NCI-H345 treated with DMSO at 0.1 percent for 48 hours (cell line): ENCODE data around the gene GRIN3A.

Source experiments
- DNase-seq: peaks from one replicate; lab custom pipeline; 2025; ENCODE audit not compliant: unreplicated experiment; lab: John Stamatoyannopoulos, UW

The GRIN3A gene

DNA sequence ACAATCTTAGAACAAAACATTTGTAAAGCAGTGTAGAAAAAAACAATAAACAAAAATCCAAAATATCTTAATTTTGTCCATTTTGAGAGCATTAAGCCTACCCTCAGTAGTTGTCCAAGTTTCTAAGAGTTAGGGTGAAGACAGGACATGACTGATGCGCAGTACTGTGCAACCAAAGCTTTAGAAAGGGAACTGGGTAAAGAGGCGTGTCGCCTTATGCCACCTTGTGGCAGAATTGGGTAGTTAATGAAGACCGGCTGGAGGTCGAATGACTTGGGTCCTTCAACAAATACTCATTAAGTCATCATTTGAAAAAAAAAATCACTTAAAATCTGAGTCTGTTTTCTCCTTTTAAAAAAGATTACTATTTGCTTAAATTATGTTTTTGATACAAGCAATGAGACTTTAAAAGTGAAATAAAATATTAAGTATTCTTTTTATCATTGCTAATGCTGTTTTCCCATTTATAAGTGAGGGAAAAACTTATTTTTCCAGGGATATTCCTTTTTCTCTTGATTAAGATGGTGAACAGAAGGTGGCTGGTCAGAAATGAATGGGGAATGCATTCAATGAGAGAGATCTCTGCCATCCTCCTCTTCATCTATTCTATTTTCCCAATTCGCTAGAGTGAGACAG, 208.3 kb downstream of the GRIN3A start:
- peak; percentile 71 for DNase-seq

DNA sequence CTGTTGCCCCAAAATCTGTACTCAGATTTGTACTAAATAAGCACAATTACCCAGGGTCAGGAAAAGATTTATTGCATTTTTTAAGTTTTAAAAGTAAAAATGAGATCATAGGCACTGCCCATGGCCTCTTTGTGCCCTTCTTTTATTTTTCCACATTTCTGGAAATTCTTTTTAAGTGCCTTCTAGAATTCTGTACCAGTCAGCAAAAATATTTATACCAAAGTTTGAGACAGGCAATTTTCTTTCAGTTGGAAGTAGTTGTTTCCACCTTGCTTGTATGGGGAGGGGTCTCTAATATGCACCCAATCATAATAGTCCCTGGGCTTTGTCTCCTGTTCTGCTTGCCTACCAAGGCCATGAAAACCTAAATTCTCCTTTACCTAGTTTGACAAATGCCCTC, 210.4 kb downstream of the GRIN3A start:
- no peak for DNase-seq

DNA sequence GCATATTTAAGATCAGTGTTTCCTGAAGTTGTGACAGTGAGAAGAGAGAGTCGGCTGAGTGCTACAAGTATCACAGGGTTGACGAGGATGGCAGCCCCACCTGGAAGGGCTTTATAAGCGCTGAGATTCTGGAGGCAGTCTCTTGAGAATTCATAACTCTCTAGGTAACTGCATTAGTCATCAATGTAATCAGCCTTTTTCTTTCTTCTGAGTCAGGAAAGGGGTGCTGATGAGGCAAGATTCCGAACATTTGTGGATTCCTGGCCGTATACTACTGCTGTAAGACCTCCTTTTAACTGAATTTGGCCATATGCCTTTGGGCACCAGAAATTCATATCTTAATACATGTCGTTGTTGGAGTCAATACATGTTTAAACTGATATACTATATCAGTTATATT, 211.4 kb downstream of the GRIN3A start:
- DNase-seq: no peak

DNA sequence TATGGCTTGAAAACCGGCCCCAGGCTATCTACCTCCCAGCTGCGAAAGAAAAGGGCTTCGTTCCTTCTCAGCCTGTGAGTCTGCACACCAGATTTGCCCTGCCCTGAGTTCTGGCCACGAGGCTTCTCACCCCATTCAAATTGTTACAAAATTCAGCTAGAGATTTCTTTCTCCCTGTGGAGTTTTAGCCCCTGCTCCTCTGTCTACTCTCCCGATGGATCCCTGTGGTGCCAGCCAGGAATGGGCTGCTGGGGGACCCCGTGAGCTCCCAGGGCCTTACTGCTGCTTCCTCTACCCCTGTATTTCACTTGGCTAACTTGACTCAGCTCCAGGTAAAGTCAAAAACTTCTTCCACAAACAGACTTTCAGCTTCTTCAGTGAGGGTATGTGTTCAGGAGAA, 214.1 kb downstream of the GRIN3A start:
- DNase-seq: no peak
